Skeletal muscle satellite cell (primary cell): ENCODE measurements around the gene FAM53B.

Experiments used
- H3K27me3 ChIP-seq: 2 replicates; pipeline ENCODE4 v1.7.0; 2013; ENCODE audit warnings: low read length; ENCODE audit not compliant: control insufficient read depth, insufficient read depth
- H3K36me3 ChIP-seq: 2 replicates; pipeline ENCODE4 v1.7.0; 2013; ENCODE audit warnings: mild to moderate bottlenecking, control low read depth, low read length; ENCODE audit not compliant: insufficient read depth
- H3K4me1 ChIP-seq: 2 replicates; pipeline ENCODE4 v1.7.0; 2013; ENCODE audit warnings: low read length; ENCODE audit not compliant: control insufficient read depth, insufficient read depth
- H3K4me2 ChIP-seq: 2 replicates; pipeline ENCODE4 v1.7.0; 2013; ENCODE audit warnings: mild to moderate bottlenecking, low read length
- H3K4me3 ChIP-seq: 2 replicates; pipeline ENCODE4 v1.7.0; 2013; ENCODE audit warnings: low read length
- H3K9ac ChIP-seq: 2 replicates; pipeline ENCODE4 v1.7.0; 2013; ENCODE audit warnings: mild to moderate bottlenecking, low read depth, low read length, moderate library complexity
- H3K9me3 ChIP-seq: replicated peaks from 2 replicates; pipeline ENCODE4 v1.7.0; 2013; ENCODE audit warnings: mild to moderate bottlenecking, control low read depth, low read length

Gene FAM53B

GRCh38 chr10:124688386-124688785 lies 55.8 kb downstream of the FAM53B start:
- no peak overlapping the region for H3K4me3 ChIP-seq
- H3K9me3 ChIP-seq: no peaks in the 10 kb centered on the region
- no peak overlapping the region for H3K9ac ChIP-seq
- no peak overlapping the region for H3K4me2 ChIP-seq
- no peaks in the 10 kb centered on the region for H3K4me1 ChIP-seq
- H3K27me3 ChIP-seq: no peaks in the 10 kb centered on the region
- peaks cover 26% of the 10 kb centered on the region for H3K36me3 ChIP-seq

- Histone ChIP-seq H3K4me3 (no peak overlapping the region), H3K9me3 (no peaks in the 10 kb centered on the region), H3K27me3 (no peaks in the 10 kb centered on the region), H3K4me1 (no peaks in the 10 kb centered on the region), H3K4me2 (no peak overlapping the region), H3K9ac (no peak overlapping the region), H3K36me3 (peaks cover 25% of the 10 kb centered on the region)
These were observed 57.3 kb downstream of the FAM53B start for GRCh38 chr10:124686707-124687376.

DNA sequence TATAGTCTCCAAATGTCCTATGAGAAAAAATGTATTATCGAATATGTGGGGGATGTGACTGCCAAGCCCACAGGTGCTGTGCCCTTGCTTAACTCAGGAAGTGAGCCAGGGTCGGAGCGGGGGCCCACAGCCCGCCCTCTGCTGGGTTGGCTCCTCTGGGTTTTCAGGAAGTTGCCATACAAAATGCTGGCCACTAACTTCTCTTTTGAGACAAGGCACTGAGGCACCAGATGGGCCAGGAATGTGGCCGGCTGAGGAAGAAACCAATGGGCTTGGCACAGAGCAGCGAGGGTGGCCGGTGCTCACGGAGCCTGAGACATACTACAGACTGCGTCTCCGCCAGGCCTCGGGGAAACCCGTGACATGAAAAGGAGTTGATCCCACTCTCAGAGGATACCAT lies 58.9 kb downstream of the FAM53B start:
- H3K4me2 ChIP-seq: no peak overlapping the region
- no peaks in the 10 kb centered on the region for H3K27me3 ChIP-seq
- H3K4me3 ChIP-seq: no peak overlapping the region
- H3K9ac ChIP-seq: no peak overlapping the region
- H3K36me3 ChIP-seq: peaks cover 37% of the 10 kb centered on the region
- H3K9me3 ChIP-seq: no peaks in the 10 kb centered on the region
- H3K4me1 ChIP-seq: peaks cover 9% of the 10 kb centered on the region

DNA sequence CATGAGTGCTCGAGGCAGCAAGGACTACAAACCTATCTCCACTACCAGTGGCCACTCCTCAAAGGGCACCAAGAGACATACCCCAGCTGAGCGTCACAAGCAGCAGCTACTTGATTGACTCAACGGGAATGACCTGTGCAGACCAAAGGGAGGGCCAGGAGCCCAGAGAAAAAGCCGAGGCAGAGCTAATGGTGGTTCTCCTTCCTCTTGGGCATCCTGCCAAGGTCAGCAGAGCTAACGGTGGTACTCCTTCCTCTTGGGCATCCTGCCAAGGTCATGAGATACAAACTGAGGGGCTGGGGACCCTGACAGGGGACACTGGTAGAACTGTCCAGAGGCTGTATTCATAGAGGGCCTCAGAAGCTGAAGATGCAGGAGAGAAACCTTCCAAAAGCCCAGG lies 60.4 kb downstream of the FAM53B start:
- H3K4me1 ChIP-seq: peaks cover 14% of the 10 kb centered on the region
- no peaks in the 10 kb centered on the region for H3K9me3 ChIP-seq
- no peak overlapping the region for H3K4me2 ChIP-seq
- H3K36me3 ChIP-seq: peaks cover 30% of the 10 kb centered on the region
- H3K9ac ChIP-seq: no peak overlapping the region
- no peaks in the 10 kb centered on the region for H3K27me3 ChIP-seq
- H3K4me3 ChIP-seq: no peak overlapping the region

- H3K4me2 ChIP-seq: no peak overlapping the region
- no peak overlapping the region for H3K9ac ChIP-seq
- H3K36me3 ChIP-seq: peaks cover 30% of the 10 kb centered on the region
- H3K4me1 ChIP-seq: peaks cover 24% of the 10 kb centered on the region
- no peaks in the 10 kb centered on the region for H3K9me3 ChIP-seq
- no peak overlapping the region for H3K4me3 ChIP-seq
- H3K27me3 ChIP-seq: no peaks in the 10 kb centered on the region
These were observed 62.3 kb downstream of the FAM53B start for GRCh38 chr10:124681626-124682552.

DNA sequence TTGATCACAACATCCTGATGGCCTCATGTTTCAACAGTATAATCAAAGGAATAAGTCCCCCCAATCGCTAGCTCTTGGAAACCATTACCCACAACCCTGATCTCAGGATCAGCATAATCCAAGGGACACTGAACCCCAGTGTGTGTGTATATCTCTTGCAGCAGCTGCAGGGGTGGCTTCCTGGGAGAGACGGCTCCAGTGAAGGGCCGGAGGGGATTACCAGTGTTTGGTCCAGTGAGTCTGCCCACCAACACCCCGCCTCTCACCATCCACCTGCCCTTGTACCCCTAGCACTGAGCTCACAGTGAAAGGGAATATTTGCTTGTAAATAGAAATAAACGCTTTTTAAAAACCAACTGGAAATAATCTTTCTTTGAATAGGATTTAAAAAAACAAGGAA lies 63.1 kb downstream of the FAM53B start:
- H3K4me1 ChIP-seq: peaks cover 28% of the 10 kb centered on the region

GRCh38 chr10:124680675-124681074 lies 63.5 kb downstream of the FAM53B start:
- peaks cover 28% of the 10 kb centered on the region for H3K4me1 ChIP-seq
- no peak overlapping the region for H3K4me3 ChIP-seq
- no peaks in the 10 kb centered on the region for H3K27me3 ChIP-seq
- peak overlapping the region; percentile 28 for H3K4me2 ChIP-seq
- H3K36me3 ChIP-seq: peaks cover 24% of the 10 kb centered on the region
- H3K9ac ChIP-seq: peak overlapping the region; percentile 23
- H3K9me3 ChIP-seq: no peaks in the 10 kb centered on the region

More for the DNA sequence above, 63.1 kb downstream of the FAM53B start:
- H3K9ac ChIP-seq: peak overlapping the region; percentile 23
- no peak overlapping the region for H3K4me3 ChIP-seq
- peak overlapping the region; percentile 28 for H3K4me2 ChIP-seq
- peaks cover 24% of the 10 kb centered on the region for H3K36me3 ChIP-seq
- no peaks in the 10 kb centered on the region for H3K9me3 ChIP-seq
- H3K27me3 ChIP-seq: no peaks in the 10 kb centered on the region

DNA sequence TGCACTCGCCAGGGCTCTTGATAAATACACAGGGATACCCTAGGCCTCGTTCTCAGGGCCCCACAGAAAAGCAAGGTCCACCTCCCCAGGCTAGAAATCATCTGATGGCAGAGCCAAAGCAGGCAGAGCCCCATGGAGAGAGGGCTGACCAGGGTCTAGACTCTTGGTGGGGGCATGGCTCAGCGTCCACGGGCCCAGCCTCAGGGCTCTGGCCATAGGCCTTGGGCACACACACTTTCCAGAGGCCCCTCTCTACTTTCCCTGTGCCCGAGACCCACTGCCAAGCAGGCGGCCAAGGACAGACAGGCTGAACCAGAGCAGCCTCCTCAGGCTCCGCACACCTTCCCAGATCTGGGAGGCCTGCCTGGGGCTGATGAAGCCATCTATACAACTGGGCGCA lies 64.8 kb downstream of the FAM53B start:
- Histone ChIP-seq H3K4me1 (peaks cover 28% of the 10 kb centered on the region), H3K4me3 (no peak overlapping the region), H3K4me2 (no peak overlapping the region), H3K9ac (no peak overlapping the region), H3K36me3 (peaks cover 24% of the 10 kb centered on the region), H3K27me3 (no peaks in the 10 kb centered on the region), H3K9me3 (no peaks in the 10 kb centered on the region)

DNA sequence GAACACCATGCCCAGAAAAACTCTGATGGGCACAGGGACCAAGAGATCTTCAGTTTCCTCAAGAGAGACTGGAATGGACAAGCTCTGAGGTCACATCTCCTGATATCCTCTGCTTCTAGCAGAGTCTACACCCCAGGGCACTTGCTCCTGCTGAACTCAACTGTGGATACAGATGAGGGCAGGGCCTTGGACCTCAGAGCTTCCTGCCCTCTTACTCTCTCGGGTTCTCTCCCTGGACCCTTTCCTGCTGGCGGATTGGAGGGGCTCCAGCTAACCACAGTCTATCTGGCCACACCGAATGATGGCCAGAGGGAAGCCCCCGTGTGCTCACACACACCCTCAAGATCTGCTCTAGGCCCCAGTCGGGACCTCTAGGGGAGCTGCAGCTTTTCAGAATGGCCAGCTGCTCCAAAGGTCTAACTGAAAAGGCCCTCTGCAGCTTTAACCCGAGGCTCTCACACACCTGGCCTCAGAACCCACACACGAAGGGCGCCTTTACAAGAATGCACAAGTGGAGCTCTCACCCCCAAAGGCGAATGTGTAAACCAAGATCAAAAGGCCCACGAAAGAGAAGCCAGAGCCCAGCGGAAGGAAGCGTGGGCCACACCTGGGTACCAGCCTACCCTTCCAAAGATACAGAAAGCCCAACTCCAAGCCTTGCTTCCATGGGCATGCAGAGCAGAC lies 65.5 kb downstream of the FAM53B start:
- H3K36me3 ChIP-seq: peaks cover 24% of the 10 kb centered on the region
- peaks cover 28% of the 10 kb centered on the region for H3K4me1 ChIP-seq
- H3K4me3 ChIP-seq: no peak overlapping the region
- no peak overlapping the region for H3K9ac ChIP-seq
- H3K27me3 ChIP-seq: no peaks in the 10 kb centered on the region
- no peak overlapping the region for H3K4me2 ChIP-seq
- no peaks in the 10 kb centered on the region for H3K9me3 ChIP-seq

DNA sequence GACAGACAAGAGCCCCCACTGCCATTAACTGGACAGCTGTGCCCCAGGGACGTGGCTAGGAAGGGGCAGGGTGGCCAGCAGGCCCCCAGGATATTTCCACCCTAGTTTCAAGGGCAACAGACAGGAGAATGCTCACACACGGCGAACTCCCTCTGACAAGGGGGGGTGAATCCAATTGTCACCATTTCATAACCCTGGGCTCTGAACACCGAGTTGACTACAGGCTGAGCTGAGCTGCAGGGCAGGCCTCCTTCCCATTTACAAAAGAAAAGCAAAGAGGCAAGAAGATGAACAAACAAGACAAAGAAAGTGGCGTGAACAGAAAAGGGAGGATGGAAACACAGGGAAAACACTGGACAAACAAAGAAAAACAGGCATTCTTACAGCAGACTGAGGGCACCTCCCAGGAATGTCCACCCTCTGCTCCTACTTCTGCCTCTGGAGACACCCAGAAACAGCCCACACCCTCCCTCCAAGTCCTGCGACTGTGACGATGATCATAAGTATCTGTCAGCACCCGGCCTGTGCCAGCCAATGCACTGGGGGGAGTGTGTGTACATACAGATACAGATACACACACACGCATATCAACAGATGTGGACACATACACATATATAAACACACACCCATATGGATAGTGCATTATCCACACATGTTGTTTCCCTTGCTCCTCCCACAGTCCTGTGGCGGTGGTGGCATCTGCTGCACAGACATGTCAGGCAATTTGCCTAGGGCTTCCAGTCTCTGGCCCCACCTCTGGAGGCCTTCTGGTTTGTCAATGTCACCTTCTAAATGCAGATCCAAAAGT lies 66.2 kb downstream of the FAM53B start:
- Histone ChIP-seq H3K27me3 (no peaks in the 10 kb centered on the region), H3K4me2 (no peak overlapping the region), H3K36me3 (peaks cover 24% of the 10 kb centered on the region), H3K9ac (peak overlapping the region; percentile 1), H3K4me3 (no peak overlapping the region), H3K4me1 (peaks cover 29% of the 10 kb centered on the region), H3K9me3 (no peaks in the 10 kb centered on the region)

- H3K27me3 ChIP-seq: no peaks in the 10 kb centered on the region
- no peaks in the 10 kb centered on the region for H3K9me3 ChIP-seq
- H3K4me2 ChIP-seq: no peak overlapping the region
- H3K4me1 ChIP-seq: peaks cover 36% of the 10 kb centered on the region
- H3K9ac ChIP-seq: no peak overlapping the region
- no peak overlapping the region for H3K4me3 ChIP-seq
- H3K36me3 ChIP-seq: peaks cover 24% of the 10 kb centered on the region
These were observed 66.9 kb downstream of the FAM53B start for GRCh38 chr10:124677293-124677699.
